SK-N-SH (cell line): ENCODE data around the gene RAB25. TPM values are rescaled to one million over a fixed set of nuclear protein-coding genes. Genes with fewer than 3 reads are reported as not detected.

Source experiments
- CTCF ChIA-PET: fragments of 300-600, 350-600 bp; formaldehyde crosslinking; extraction: SDS; loops from one replicate; lab custom pipeline; 2021; lab: Yijun Ruan, JAX
- POLR2A ChIA-PET: fragments of 350-600 bp; sonication (Branson Sonifier 250); formaldehyde crosslinking; extraction: SDS; loops from one replicate; lab custom pipeline; 2020; ENCODE audit warnings: antibody characterized with exemption, inconsistent platforms; lab: Yijun Ruan, JAX
- DNase-seq: peaks from one replicate; pipeline ENCODE4 v3.0.0; 2012
- H2AFZ ChIP-seq: fragments of 200-600 bp; sonication (generic); 2 replicates; pipeline ENCODE4 v1.8.1; 2016; ENCODE audit warnings: antibody characterized with exemption, mild to moderate bottlenecking, low read depth
- H3F3A ChIP-seq: fragments of 200-600 bp; sonication (generic); replicated peaks from 2 replicates; pipeline ENCODE3; 2016; ENCODE audit warnings: antibody characterized with exemption, mild to moderate bottlenecking; ENCODE audit not compliant: insufficient read depth
- H3K27ac ChIP-seq, 2 experiments: fragments of 200-500 bp in 1 of 2; fragments of 200-600 bp in 1 of 2; sonication (Bioruptor generic) in 1 of 2; sonication (generic), shearing (Covaris generic) in 1 of 2; 2 replicates each; pipeline versions ENCODE4 v1.5.1 to v1.6.1; 2014 to 2016; ENCODE audit warnings: low read depth in 2 of 2, inconsistent platforms in 1 of 2, low read length in 1 of 2, mild to moderate bottlenecking in 1 of 2, mixed read lengths in 1 of 2
- H3K27me3 ChIP-seq: fragments of 200-600 bp; sonication (generic), shearing (Covaris generic); 2 replicates; pipeline ENCODE4 v1.6.1; 2016; ENCODE audit warnings: mixed run types; ENCODE audit not compliant: insufficient read depth
- H3K36me3 ChIP-seq, 2 experiments: fragments of 200-500 bp in 1 of 2; fragments of 200-600 bp in 1 of 2; sonication (Bioruptor generic) in 1 of 2; sonication (generic) in 1 of 2; replicated peaks in 1 of 2; 2 replicates each; pipeline versions ENCODE3 to v1.5.1; 2014 to 2016; ENCODE audit warnings: low read length in 1 of 2, mild to moderate bottlenecking in 1 of 2; ENCODE audit not compliant: insufficient read depth in 2 of 2, control insufficient read depth in 1 of 2
- H3K4me1 ChIP-seq, 2 experiments: fragments of 200-500 bp in 1 of 2; fragments of 200-600 bp in 1 of 2; sonication (Bioruptor generic) in 1 of 2; sonication (generic), shearing (Covaris generic) in 1 of 2; 2 replicates each; pipeline versions ENCODE4 v1.5.1 to v1.6.1; 2014 to 2016; ENCODE audit warnings: low read depth in 1 of 2, low read length in 1 of 2, mixed run types in 1 of 2; ENCODE audit not compliant: insufficient read depth in 2 of 2, control insufficient read depth in 1 of 2
- H3K4me2 ChIP-seq: fragments of 200-600 bp; sonication (generic), shearing (Covaris generic); 2 replicates; pipeline ENCODE4 v1.6.1; 2017; ENCODE audit warnings: mixed run types
- H3K4me3 ChIP-seq, 2 experiments: fragments of 200-500 bp in 1 of 2; fragments of 200-600 bp in 1 of 2; sonication (Bioruptor generic) in 1 of 2; sonication (generic), shearing (Covaris generic) in 1 of 2; 2 replicates each; pipeline versions ENCODE4 v1.5.1 to v1.8.1; 2014 to 2016; ENCODE audit warnings: low read depth in 2 of 2, inconsistent platforms in 1 of 2, low read length in 1 of 2, mild to moderate bottlenecking in 1 of 2, mixed read lengths in 1 of 2, moderate library complexity in 1 of 2
- H3K79me2 ChIP-seq: fragments of 200-600 bp; sonication (generic); 2 replicates; pipeline ENCODE4 v1.8.1; 2017; ENCODE audit warnings: mild to moderate bottlenecking; ENCODE audit not compliant: insufficient read depth
- H3K9ac ChIP-seq: fragments of 200-600 bp; sonication (generic); 2 replicates; pipeline ENCODE4 v1.6.1; 2017; ENCODE audit warnings: mixed run types
- H3K9me2 ChIP-seq: fragments of 200-600 bp; sonication (generic); 2 replicates; pipeline ENCODE4 v1.6.1; 2017; ENCODE audit warnings: mixed run types
- H3K9me3 ChIP-seq: fragments of 200-600 bp; sonication (generic); 2 replicates; pipeline ENCODE4 v1.6.1; 2017; ENCODE audit warnings: mixed run types, mild to moderate bottlenecking, moderate library complexity
- H4K20me1 ChIP-seq: fragments of 200-600 bp; sonication (generic); 2 replicates; pipeline ENCODE4 v1.6.1; 2017; ENCODE audit warnings: mild to moderate bottlenecking, mixed run types; ENCODE audit not compliant: insufficient read depth
- CHD2 ChIP-seq: fragments of 150-350 bp; IDR thresholded peaks from 2 replicates; pipeline ENCODE4 v1.6.1; 2018; ENCODE audit warnings: low read length; ENCODE audit not compliant: partially characterized antibody
- EP300 ChIP-seq, 2 experiments: IDR thresholded peaks; 2 replicates each; pipeline versions ENCODE4 v1.4.0 to v1.6.1; 2012; ENCODE audit warnings: borderline replicate concordance in 1 of 2, low read depth in 1 of 2, low read length in 1 of 2
- FOSL2 ChIP-seq: IDR thresholded peaks from 2 replicates; pipeline ENCODE4 v1.4.0; 2012; ENCODE audit warnings: low read depth, mild to moderate bottlenecking, moderate library complexity, borderline replicate concordance
- JUND ChIP-seq: IDR thresholded peaks from 2 replicates; pipeline ENCODE4 v1.4.0; 2012
- MXI1 ChIP-seq: IDR thresholded peaks from 2 replicates; pipeline ENCODE4 v1.6.1; 2012; ENCODE audit warnings: mild to moderate bottlenecking, low read depth, low read length, improper control_type of control experiment
- TCF12 ChIP-seq: IDR thresholded peaks from 2 replicates; pipeline ENCODE4 v1.4.0; 2012
- WGBS: methylation state at CpG from one replicate; pipeline ENCODE4 v1.1.6; 2017; ENCODE audit warnings: low lambda C conversion rate; 5-methylcytosine and 5-hydroxymethylcytosine counted together
- polyA plus RNA-seq, 3 experiments: library from polyadenylated mRNA; depleted of rRNA; stranded (reverse); fragments of >200 nt; gene quantifications; 2 replicates each; pipeline ENCODE4 v1.2.3, GENCODE V29; 2012
- TF ChIP-seq, protein P1 (sequence below): IDR thresholded peaks from 2 replicates; pipeline ENCODE4 v1.6.1; 2012; ENCODE audit warnings: mild to moderate bottlenecking, low read depth, low read length, moderate library complexity

The RAB25 gene
- polyA plus RNA-seq, 1 of the 3 experiments (the other 2 are of a cell fraction), result not detected

DNA sequence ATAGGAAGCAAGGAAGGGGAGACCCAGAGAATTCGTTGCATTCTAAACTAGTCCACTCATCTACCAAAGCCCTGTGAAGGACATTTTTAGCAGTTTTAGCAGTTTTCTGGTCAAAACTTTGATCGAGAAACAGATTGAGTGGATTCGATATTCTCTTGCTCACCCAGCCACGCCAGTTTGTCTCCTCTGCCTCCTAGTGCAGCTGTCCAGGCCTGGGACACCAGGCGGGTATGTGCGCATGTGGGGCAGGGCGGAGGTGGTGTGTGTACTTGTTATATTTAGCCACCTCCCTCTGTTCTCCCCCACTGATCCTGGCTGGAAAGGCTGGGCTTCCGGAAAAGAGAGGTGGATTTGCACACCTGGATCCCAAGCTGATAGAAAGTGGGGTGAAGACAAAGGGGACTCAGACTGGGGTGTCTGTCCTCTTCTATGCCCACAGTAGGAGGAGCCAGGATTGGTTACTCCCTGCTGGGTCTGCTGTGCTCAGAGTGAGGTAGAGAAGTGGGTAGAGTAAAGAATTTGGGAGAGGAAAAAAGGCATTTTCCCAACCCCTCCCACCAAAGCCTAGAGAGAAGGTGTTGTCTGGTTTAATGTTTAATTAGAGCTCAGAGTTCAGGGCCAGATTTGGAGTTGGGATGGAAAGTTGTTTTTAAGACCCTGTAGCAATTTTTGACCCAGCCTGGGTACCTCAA is 57.4 kb downstream of the RAB25 start (continued):
- TF ChIP-seq FOSL2, result no peak

DNA sequence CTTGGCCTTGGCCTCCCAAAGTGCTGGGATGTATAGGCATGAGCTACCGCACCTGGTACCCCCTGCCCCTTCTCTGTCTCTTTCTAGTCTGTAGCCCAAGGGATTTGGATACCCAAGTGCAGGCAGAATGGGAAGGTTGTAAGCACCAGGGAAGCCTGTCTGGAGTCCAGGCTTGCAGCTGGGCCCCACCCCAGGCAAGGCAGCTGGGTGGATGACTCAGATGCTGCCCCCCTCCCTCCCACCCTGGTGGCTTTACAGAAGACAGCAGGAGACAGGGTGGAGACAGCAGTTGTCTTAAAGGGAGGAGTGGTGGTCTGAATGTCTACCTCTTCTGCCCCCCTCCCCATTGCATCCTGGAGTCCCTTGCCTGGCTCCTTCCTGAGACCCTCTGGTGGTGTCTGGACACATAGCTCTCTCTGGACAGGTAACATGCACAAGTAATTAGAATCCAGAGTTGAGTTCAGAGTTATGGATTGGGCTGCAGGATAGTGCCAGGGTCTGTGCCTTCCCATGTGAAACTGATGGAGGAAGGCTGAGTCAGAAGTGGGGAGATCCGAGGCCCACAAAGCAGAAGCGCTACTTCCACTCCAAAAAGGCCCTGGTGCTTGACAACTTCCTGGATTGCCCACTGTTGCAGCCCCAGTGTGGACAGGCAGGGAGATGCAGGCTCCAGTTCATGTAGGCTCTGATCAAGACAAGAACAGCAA is 58.7 kb downstream of the RAB25 start:
- Histone ChIP-seq H3K9ac (peak overlapping the region; percentile 100), H3K4me2 (peak overlapping the region; percentile 95), H3K79me2 (peaks cover 100% of the 10 kb centered on the region), H3K27me3 (no peaks in the 10 kb centered on the region), H2AFZ (no peak overlapping the region), H3F3A (peaks cover 81% of the 10 kb centered on the region), H3K27ac (peak overlapping the region; percentile 43 to 100), H3K9me3 (no peaks in the 10 kb centered on the region), H3K4me3 (peak overlapping the region in 1 of 2 experiments; percentile 94; a peak in 2 of 4 replicates), H3K9me2 (no peaks in the 10 kb centered on the region), H3K4me1 (peaks cover 61 to 62% of the 10 kb centered on the region in 2 experiments), H3K36me3 (peaks cover 0 to 45% of the 10 kb centered on the region in 2 experiments), H4K20me1 (peaks cover 97% of the 10 kb centered on the region)
- POLR2A ChIA-PET, result no interaction called here
- TF ChIP-seq TCF12 (peak; percentile 65; the same call in 1 of the 2 replicates), EP300 (IDR thresholded peaks at IDR 0.05; ENCODE audit: borderline replicate concordance in 1 of 2, low read depth in 1 of 2, low read length in 1 of 2) (0 out of 4 replicates have a peak, but pooled peaks of 1 of the 2 experiments have one; percentile 11), FOSL2 (peak; percentile 38; the same call in 1 of the 2 replicates), MXI1 (no peak), JUND (peak; percentile 38), CHD2 (no peak)
- TF ChIP-seq, protein P1, sequence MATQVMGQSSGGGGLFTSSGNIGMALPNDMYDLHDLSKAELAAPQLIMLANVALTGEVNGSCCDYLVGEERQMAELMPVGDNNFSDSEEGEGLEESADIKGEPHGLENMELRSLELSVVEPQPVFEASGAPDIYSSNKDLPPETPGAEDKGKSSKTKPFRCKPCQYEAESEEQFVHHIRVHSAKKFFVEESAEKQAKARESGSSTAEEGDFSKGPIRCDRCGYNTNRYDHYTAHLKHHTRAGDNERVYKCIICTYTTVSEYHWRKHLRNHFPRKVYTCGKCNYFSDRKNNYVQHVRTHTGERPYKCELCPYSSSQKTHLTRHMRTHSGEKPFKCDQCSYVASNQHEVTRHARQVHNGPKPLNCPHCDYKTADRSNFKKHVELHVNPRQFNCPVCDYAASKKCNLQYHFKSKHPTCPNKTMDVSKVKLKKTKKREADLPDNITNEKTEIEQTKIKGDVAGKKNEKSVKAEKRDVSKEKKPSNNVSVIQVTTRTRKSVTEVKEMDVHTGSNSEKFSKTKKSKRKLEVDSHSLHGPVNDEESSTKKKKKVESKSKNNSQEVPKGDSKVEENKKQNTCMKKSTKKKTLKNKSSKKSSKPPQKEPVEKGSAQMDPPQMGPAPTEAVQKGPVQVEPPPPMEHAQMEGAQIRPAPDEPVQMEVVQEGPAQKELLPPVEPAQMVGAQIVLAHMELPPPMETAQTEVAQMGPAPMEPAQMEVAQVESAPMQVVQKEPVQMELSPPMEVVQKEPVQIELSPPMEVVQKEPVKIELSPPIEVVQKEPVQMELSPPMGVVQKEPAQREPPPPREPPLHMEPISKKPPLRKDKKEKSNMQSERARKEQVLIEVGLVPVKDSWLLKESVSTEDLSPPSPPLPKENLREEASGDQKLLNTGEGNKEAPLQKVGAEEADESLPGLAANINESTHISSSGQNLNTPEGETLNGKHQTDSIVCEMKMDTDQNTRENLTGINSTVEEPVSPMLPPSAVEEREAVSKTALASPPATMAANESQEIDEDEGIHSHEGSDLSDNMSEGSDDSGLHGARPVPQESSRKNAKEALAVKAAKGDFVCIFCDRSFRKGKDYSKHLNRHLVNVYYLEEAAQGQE, result no peak
- CTCF ChIA-PET, result interaction anchor here (1.0 to 40.5 kb wide), 7 partner anchors 10 to 869 kb away, joined by 3 to 1559 read pairs (median 4); partner anchors contain the start of gene MEX3A
- WGBS, result 36% methylated on average over 3 of the region's 3 CpGs
- no peak for DNase-seq

Other genes starting within 250 kb of the RAB25 start
- gene GON4L, start 203.9 kb upstream of the RAB25 start, polyA plus RNA-seq (2012; rRNA removed), result 16.5 and 24.6 TPM in 2 replicates
- gene SYT11, start 201.6 kb upstream of the RAB25 start, polyA plus RNA-seq (2012; rRNA removed), result 26.7 and 37.0 TPM in 2 replicates
- gene RIT1, start 149.8 kb upstream of the RAB25 start, polyA plus RNA-seq (2012; rRNA removed), result 28.8 and 35.3 TPM in 2 replicates
- 43.1 and 94.4 TPM in 2 replicates for gene KHDC4, start 126.7 kb upstream of the RAB25 start, polyA plus RNA-seq (2012; rRNA removed)
- gene RXFP4, start 119.5 kb upstream of the RAB25 start, polyA plus RNA-seq (2012; rRNA removed), result not detected in 2 replicates
- 32.4 and 50.8 TPM in 2 replicates for gene ARHGEF2, start 82.6 kb upstream of the RAB25 start, polyA plus RNA-seq (2012; rRNA removed)
- 1,136 and 1,763 TPM in 2 replicates for gene SSR2, start 40.2 kb upstream of the RAB25 start, polyA plus RNA-seq (2012; rRNA removed)
- 37.0 and 45.6 TPM in 2 replicates for gene UBQLN4, start 7.4 kb upstream of the RAB25 start, polyA plus RNA-seq (2012; rRNA removed)
- gene LAMTOR2, start 6.4 kb upstream of the RAB25 start, polyA plus RNA-seq (2012; rRNA removed), result 184 and 230 TPM in 2 replicates
- gene MEX3A, start 21.3 kb downstream of the RAB25 start, polyA plus RNA-seq (2012; rRNA removed), result 15.1 and 16.2 TPM in 2 replicates
- 726 and 983 TPM in 2 replicates for gene LMNA, start 53.6 kb downstream of the RAB25 start, polyA plus RNA-seq (2012; rRNA removed)
- gene SEMA4A, start 92.4 kb downstream of the RAB25 start, polyA plus RNA-seq (2012; rRNA removed), result 1.3 and 2.3 TPM in 2 replicates
- 28.5 and 40.2 TPM in 2 replicates for gene SLC25A44, start 132.9 kb downstream of the RAB25 start, polyA plus RNA-seq (2012; rRNA removed)
- gene PMF1, start 151.8 kb downstream of the RAB25 start, polyA plus RNA-seq (2012; rRNA removed), result 72.5 and 89.5 TPM in 2 replicates
- gene BGLAP, start 181.0 kb downstream of the RAB25 start, polyA plus RNA-seq (2012; rRNA removed), result 0.96 and 1.1 TPM in 2 replicates
- gene PAQR6, start 186.9 kb downstream of the RAB25 start, polyA plus RNA-seq (2012; rRNA removed), result 2.4 and 3.5 TPM in 2 replicates
- gene SMG5, start 221.7 kb downstream of the RAB25 start, polyA plus RNA-seq (2012; rRNA removed), result 21.3 and 28.2 TPM in 2 replicates
- 4.2 and 4.5 TPM in 2 replicates for gene TMEM79, start 223.2 kb downstream of the RAB25 start, polyA plus RNA-seq (2012; rRNA removed)
- gene GLMP, start 234.5 kb downstream of the RAB25 start, polyA plus RNA-seq (2012; rRNA removed), result 40.5 and 41.7 TPM in 2 replicates
- not detected in 2 replicates for gene VHLL, start 238.1 kb downstream of the RAB25 start, polyA plus RNA-seq (2012; rRNA removed)